Activated CD4-positive, alpha-beta T cell treated with anti-CD3 and anti-CD28 coated beads, Interleukin-2, amount 10 ng/mL, durations not matched to agents 24 days and 14 days (primary cell): ENCODE measurements around the gene PTGDS. TPM values are rescaled to one million over a fixed set of nuclear protein-coding genes. Genes with fewer than 3 reads are reported as not detected.

ENCODE experiments used
- DNase-seq: peaks from one replicate; pipeline ENCODE4 v3.0.0; 2022
- H3K27ac Mint-ChIP-seq: one replicate; pipeline ENCODE4 v1.8.0; 2022; ENCODE audit warnings: mild to moderate bottlenecking, mixed read lengths
- H3K27me3 Mint-ChIP-seq: one replicate; pipeline ENCODE4 v1.8.0; 2022; ENCODE audit warnings: mixed read lengths
- H3K36me3 Mint-ChIP-seq: one replicate; pipeline ENCODE4 v1.8.0; 2022; ENCODE audit warnings: low read depth, mild to moderate bottlenecking, mixed read lengths
- H3K4me1 Mint-ChIP-seq: one replicate; pipeline ENCODE4 v1.8.0; 2021; ENCODE audit warnings: mixed read lengths
- H3K4me3 Mint-ChIP-seq: one replicate; pipeline ENCODE4 v1.8.0; 2022; ENCODE audit warnings: mild to moderate bottlenecking, moderate library complexity, mixed read lengths
- H3K9me3 Mint-ChIP-seq: one replicate; pipeline ENCODE4 v1.8.0; 2021; ENCODE audit warnings: mixed read lengths
- intact Hi-C: fragments of 100-400 bp; cut with micrococcal nuclease; formaldehyde crosslinking; loops from one replicate; pipeline ENCODE4 v1.15.1; 2023
- total RNA-seq: library from RNA; stranded (reverse); gene quantifications from 2 replicates; pipeline ENCODE4 v1.2.3, GENCODE V29; 2022

The PTGDS gene
- total RNA-seq, 1 donor from 2014 or later, result not detected

- Mint-ChIP-seq H3K27me3 (peaks cover 3% of the 10 kb centered on the region), H3K4me1 (peaks cover 9% of the 10 kb centered on the region), H3K27ac (no peak overlapping the region), H3K4me3 (no peak overlapping the region), H3K36me3 (no peaks in the 10 kb centered on the region), H3K9me3 (no peaks in the 10 kb centered on the region)
- intact Hi-C loops, result no loop called here
- DNase-seq, result no peak
Measured at GRCh38 chr9:136968333-136969127, 8.8 kb upstream of the PTGDS start.

GRCh38 chr9:136969150-136969549 lies 8.2 kb upstream of the PTGDS start:
- Mint-ChIP-seq H3K4me3 (no peak overlapping the region), H3K27me3 (peaks cover 3% of the 10 kb centered on the region), H3K27ac (no peak overlapping the region), H3K36me3 (no peaks in the 10 kb centered on the region), H3K9me3 (no peaks in the 10 kb centered on the region), H3K4me1 (peaks cover 9% of the 10 kb centered on the region)
- DNase-seq, result no peak
- intact Hi-C loops, result no loop called here

- Mint-ChIP-seq H3K4me3 (no peak overlapping the region), H3K4me1 (peaks cover 9% of the 10 kb centered on the region), H3K27ac (no peak overlapping the region), H3K36me3 (no peaks in the 10 kb centered on the region), H3K27me3 (peaks cover 3% of the 10 kb centered on the region), H3K9me3 (no peaks in the 10 kb centered on the region)
- DNase-seq, result no peak
- intact Hi-C loops, result loop anchor here (10.0 kb wide), 1 partner anchor 185 kb away; no protein-coding TSS in a partner anchor
Measured at GRCh38 chr9:136969774-136970173, 7.5 kb upstream of the PTGDS start.

GRCh38 chr9:136970361-136970760 lies 6.9 kb upstream of the PTGDS start:
- intact Hi-C loops, result loop anchor here (10.0 kb wide), 1 partner anchor 184 kb away; no protein-coding TSS in a partner anchor
- no peaks in the 10 kb centered on the region for H3K36me3 Mint-ChIP-seq

GRCh38 chr9:136971746-136972145 lies 5.6 kb upstream of the PTGDS start:
- Mint-ChIP-seq H3K4me3 (no peak overlapping the region), H3K27ac (no peak overlapping the region), H3K9me3 (no peaks in the 10 kb centered on the region), H3K4me1 (peaks cover 7% of the 10 kb centered on the region), H3K36me3 (no peaks in the 10 kb centered on the region), H3K27me3 (peaks cover 3% of the 10 kb centered on the region)
- no peak for DNase-seq
- intact Hi-C loops, result loop anchor here (10.0 kb wide), 1 partner anchor 183 kb away; no protein-coding TSS in a partner anchor

More at GRCh38 chr9:136970361-136970760, 6.9 kb upstream of the PTGDS start:
- H3K9me3 Mint-ChIP-seq, result no peaks in the 10 kb centered on the region
- no peak overlapping the region for H3K4me3 Mint-ChIP-seq
- peaks cover 5% of the 10 kb centered on the region for H3K27me3 Mint-ChIP-seq
- H3K27ac Mint-ChIP-seq, result no peak overlapping the region
- DNase-seq, result no peak
- H3K4me1 Mint-ChIP-seq, result peaks cover 13% of the 10 kb centered on the region

GRCh38 chr9:136972335-136972734 lies 5.0 kb upstream of the PTGDS start:
- no peak for DNase-seq
- peaks cover 7% of the 10 kb centered on the region for H3K4me1 Mint-ChIP-seq
- H3K36me3 Mint-ChIP-seq, result no peaks in the 10 kb centered on the region
- H3K27me3 Mint-ChIP-seq, result peaks cover 3% of the 10 kb centered on the region
- intact Hi-C loops, result loop anchor here (10.0 kb wide), 1 partner anchor 182 kb away; no protein-coding TSS in a partner anchor
- no peaks in the 10 kb centered on the region for H3K9me3 Mint-ChIP-seq
- no peak overlapping the region for H3K27ac Mint-ChIP-seq
- H3K4me3 Mint-ChIP-seq, result no peak overlapping the region

- DNase-seq, result no peak
- H3K4me3 Mint-ChIP-seq, result no peak overlapping the region
- H3K36me3 Mint-ChIP-seq, result no peaks in the 10 kb centered on the region
- peaks cover 5% of the 10 kb centered on the region for H3K27me3 Mint-ChIP-seq
- H3K4me1 Mint-ChIP-seq, result peaks cover 7% of the 10 kb centered on the region
- H3K27ac Mint-ChIP-seq, result no peak overlapping the region
- H3K9me3 Mint-ChIP-seq, result no peaks in the 10 kb centered on the region
- intact Hi-C loops, result loop anchor here (10.0 kb wide), 1 partner anchor 182 kb away; no protein-coding TSS in a partner anchor
Measured at GRCh38 chr9:136972743-136973142, 4.6 kb upstream of the PTGDS start.

- H3K4me3 Mint-ChIP-seq, result no peak overlapping the region
- no peaks in the 10 kb centered on the region for H3K36me3 Mint-ChIP-seq
- DNase-seq, result no peak
- H3K27me3 Mint-ChIP-seq, result peaks cover 5% of the 10 kb centered on the region
- intact Hi-C loops, result loop anchor here (10.0 kb wide), 1 partner anchor 181 kb away; no protein-coding TSS in a partner anchor
- peaks cover 7% of the 10 kb centered on the region for H3K4me1 Mint-ChIP-seq
- H3K27ac Mint-ChIP-seq, result no peak overlapping the region
- H3K9me3 Mint-ChIP-seq, result no peaks in the 10 kb centered on the region
Measured at GRCh38 chr9:136973618-136974617, 3.4 kb upstream of the PTGDS start.

GRCh38 chr9:136974817-136975535 lies 2.3 kb upstream of the PTGDS start:
- no peaks in the 10 kb centered on the region for H3K36me3 Mint-ChIP-seq
- no peaks in the 10 kb centered on the region for H3K9me3 Mint-ChIP-seq
- no peak overlapping the region for H3K27ac Mint-ChIP-seq
- peaks cover 7% of the 10 kb centered on the region for H3K4me1 Mint-ChIP-seq
- intact Hi-C loops, result loop anchor here (10.0 kb wide), 1 partner anchor 180 kb away; no protein-coding TSS in a partner anchor
- peak overlapping the region; percentile 16 for H3K4me3 Mint-ChIP-seq
- peaks cover 5% of the 10 kb centered on the region for H3K27me3 Mint-ChIP-seq
- DNase-seq, result no peak

- peak overlapping the region; percentile 16 for H3K4me3 Mint-ChIP-seq
- no peak overlapping the region for H3K27ac Mint-ChIP-seq
- intact Hi-C loops, result loop anchor here (10.0 kb wide), 1 partner anchor 179 kb away; no protein-coding TSS in a partner anchor
- H3K9me3 Mint-ChIP-seq, result no peaks in the 10 kb centered on the region
- peaks cover 5% of the 10 kb centered on the region for H3K27me3 Mint-ChIP-seq
- H3K4me1 Mint-ChIP-seq, result peaks cover 7% of the 10 kb centered on the region
- no peaks in the 10 kb centered on the region for H3K36me3 Mint-ChIP-seq
- DNase-seq, result peak; percentile 76
Measured at GRCh38 chr9:136975644-136976043, 1.7 kb upstream of the PTGDS start.

- DNase-seq, result no peak
- H3K36me3 Mint-ChIP-seq, result no peaks in the 10 kb centered on the region
- no peaks in the 10 kb centered on the region for H3K9me3 Mint-ChIP-seq
- peaks cover 5% of the 10 kb centered on the region for H3K27me3 Mint-ChIP-seq
- intact Hi-C loops, result loop anchor here (2.0 to 10.0 kb wide), 2 partner anchors 15 to 177 kb away; partner anchors contain the start of gene PAXX
- H3K27ac Mint-ChIP-seq, result no peak overlapping the region
- peaks cover 7% of the 10 kb centered on the region for H3K4me1 Mint-ChIP-seq
- no peak overlapping the region for H3K4me3 Mint-ChIP-seq
Measured at GRCh38 chr9:136977649-136978072, 357 bp downstream of the PTGDS start.

- peaks cover 5% of the 10 kb centered on the region for H3K27me3 Mint-ChIP-seq
- no peaks in the 10 kb centered on the region for H3K36me3 Mint-ChIP-seq
- intact Hi-C loops, result loop anchor here (2.0 to 10.0 kb wide), 2 partner anchors 15 to 177 kb away; partner anchors contain the start of gene PAXX
- peak; percentile 91 for DNase-seq
- no peaks in the 10 kb centered on the region for H3K9me3 Mint-ChIP-seq
- no peak overlapping the region for H3K4me3 Mint-ChIP-seq
- H3K27ac Mint-ChIP-seq, result no peak overlapping the region
- H3K4me1 Mint-ChIP-seq, result peaks cover 7% of the 10 kb centered on the region
Measured at GRCh38 chr9:136978073-136978864, 965 bp downstream of the PTGDS start.
